Activated T-helper 2 cell treated with anti-CD3 and anti-CD28 coated beads, Interferon-gamma antibody, Interleukin-2, Interleukin-4, amounts not matched to agents 10 μg/mL and 5 μg/mL and 100 μg/mL, durations not matched to agents 14 hours and 24 hours and 36 hours (primary cell): ENCODE results near the gene ABI2. TPM values are rescaled to one million over a fixed set of nuclear protein-coding genes. Genes with fewer than 3 reads are reported as not detected.
"Not testable (repeated sequence)": the region's sequence is repeated elsewhere in the genome, so short reads cannot be mapped to it uniquely, and the experiment has no call there.

ENCODE experiments used
- DNase-seq: peaks from one replicate; pipeline ENCODE4 v3.0.0; 2021; ENCODE audit warnings: low spot score
- H3K27ac Mint-ChIP-seq: one replicate; pipeline ENCODE4 v1.8.0; 2021; ENCODE audit warnings: mixed read lengths
- H3K27me3 Mint-ChIP-seq: one replicate; pipeline ENCODE4 v1.8.0; 2021; ENCODE audit warnings: low read depth, mixed read lengths
- H3K36me3 Mint-ChIP-seq: one replicate; pipeline ENCODE4 v1.8.0; 2021; ENCODE audit warnings: low read depth, mixed read lengths
- H3K4me1 Mint-ChIP-seq: one replicate; pipeline ENCODE4 v1.8.0; 2021; ENCODE audit warnings: low read depth, mixed read lengths
- H3K4me3 Mint-ChIP-seq: one replicate; pipeline ENCODE4 v1.8.0; 2021; ENCODE audit warnings: low read depth, mild to moderate bottlenecking, moderate library complexity, mixed read lengths
- H3K9me3 Mint-ChIP-seq: one replicate; pipeline ENCODE4 v1.8.0; 2021; ENCODE audit warnings: mixed read lengths
- intact Hi-C: fragments of 100-400 bp; cut with micrococcal nuclease; formaldehyde crosslinking; loops from one replicate; pipeline ENCODE4 v1.15.1; 2023
- total RNA-seq: library from RNA; stranded (reverse); gene quantifications from 2 replicates; pipeline ENCODE4 v1.2.3, GENCODE V29; 2022

Gene ABI2
- total RNA-seq, 1 donor from 2014 or later: 36.2 TPM

DNA sequence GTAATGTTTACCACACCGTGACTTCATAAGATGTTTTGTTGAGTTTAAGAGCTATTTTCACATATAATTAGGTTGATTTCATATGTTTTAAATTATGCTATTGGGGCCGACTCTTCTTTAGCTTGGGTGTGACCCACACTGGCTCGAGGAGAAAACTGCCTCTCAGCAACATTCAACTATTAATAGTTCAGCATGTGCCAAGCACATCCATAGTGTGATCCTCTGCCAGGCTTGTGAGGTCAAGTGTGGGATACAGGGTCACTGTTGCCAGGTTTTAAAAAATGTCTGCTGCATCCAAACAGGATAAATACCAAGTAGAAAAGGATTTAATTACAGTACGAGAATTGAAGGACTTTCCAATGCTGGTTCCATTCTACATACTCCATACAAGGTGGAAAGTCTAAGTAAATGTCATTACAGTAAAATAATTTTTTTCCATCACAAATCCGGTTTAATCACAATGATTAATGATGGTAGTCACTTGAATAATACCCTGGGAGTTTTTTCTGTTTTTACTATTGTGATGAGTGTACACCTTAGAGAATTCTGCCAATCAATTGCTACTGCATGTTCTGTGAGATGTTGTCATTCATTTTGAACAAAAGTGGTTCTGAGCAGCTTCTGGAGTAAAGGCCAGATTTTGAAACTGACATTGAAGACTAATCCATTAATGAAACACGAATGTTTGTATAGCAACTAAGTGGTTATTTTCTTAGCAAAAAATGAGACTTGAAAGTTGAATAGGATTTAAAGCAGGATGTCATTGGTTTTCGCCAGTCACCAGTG, 84.5 kb downstream of the ABI2 start:
- H3K36me3 Mint-ChIP-seq: peaks cover 29% of the 10 kb centered on the region
- peaks cover 2% of the 10 kb centered on the region for H3K9me3 Mint-ChIP-seq
- no peak for DNase-seq
- H3K4me3 Mint-ChIP-seq: no peak overlapping the region
- H3K27ac Mint-ChIP-seq: no peak overlapping the region
- intact Hi-C loops: no loop called here
- no peaks in the 10 kb centered on the region for H3K27me3 Mint-ChIP-seq
- peaks cover 3% of the 10 kb centered on the region for H3K4me1 Mint-ChIP-seq

DNA sequence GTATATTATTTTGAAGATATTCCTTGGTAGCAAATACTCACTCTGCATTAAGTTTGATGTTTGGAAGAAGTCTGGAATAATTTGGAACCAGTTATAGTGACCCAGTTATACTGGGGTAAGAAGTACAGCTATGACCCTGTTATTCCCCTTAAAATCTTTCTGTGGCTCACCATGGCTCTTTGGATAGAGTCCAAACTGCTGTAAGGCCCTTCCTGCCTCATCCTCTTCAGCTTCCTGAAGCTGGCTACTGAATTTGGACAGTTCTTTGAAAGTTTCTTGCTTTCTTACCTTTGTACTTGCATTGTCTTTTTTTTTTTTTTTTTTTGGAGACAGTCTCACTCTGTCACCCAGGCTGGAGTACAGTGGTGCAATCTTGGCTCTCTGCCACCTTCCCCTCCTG, 85.6 kb downstream of the ABI2 start:
- Mint-ChIP-seq H3K4me1 (no peaks in the 10 kb centered on the region), H3K36me3 (peaks cover 38% of the 10 kb centered on the region), H3K9me3 (peaks cover 9% of the 10 kb centered on the region), H3K27ac (no peak overlapping the region), H3K4me3 (no peak overlapping the region), H3K27me3 (no peaks in the 10 kb centered on the region)
- no peak for DNase-seq
- intact Hi-C loops: no loop called here

DNA sequence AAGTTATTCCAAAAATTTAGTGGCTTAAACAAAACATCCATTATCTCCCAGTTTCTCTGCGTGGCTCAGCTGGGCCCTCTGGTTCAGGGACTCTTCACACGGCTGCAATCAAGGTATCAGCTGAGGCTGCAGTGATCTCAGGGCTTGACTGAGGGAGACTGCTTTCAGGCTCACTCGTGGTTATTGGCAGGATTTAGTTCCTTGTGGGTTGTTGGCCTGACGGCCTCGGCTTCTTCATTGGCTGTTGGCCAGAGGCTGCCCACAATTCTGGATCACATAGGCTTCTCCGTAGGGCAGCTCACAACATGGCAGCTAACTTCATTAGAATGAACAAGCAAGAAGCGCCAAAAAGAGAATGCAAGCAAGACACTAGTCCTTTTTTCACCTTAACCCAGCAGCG, 90.1 kb downstream of the ABI2 start:
- H3K36me3 Mint-ChIP-seq: peaks cover 48% of the 10 kb centered on the region
- no peaks in the 10 kb centered on the region for H3K27me3 Mint-ChIP-seq
- DNase-seq: no peak
- H3K27ac Mint-ChIP-seq: no peak overlapping the region
- intact Hi-C loops: no loop called here
- no peak overlapping the region for H3K4me3 Mint-ChIP-seq
- H3K4me1 Mint-ChIP-seq: no peaks in the 10 kb centered on the region
- peaks cover 9% of the 10 kb centered on the region for H3K9me3 Mint-ChIP-seq

GRCh38 chr2:203427061-203427460, 98.9 kb downstream of the ABI2 start:
- no peaks in the 10 kb centered on the region for H3K4me1 Mint-ChIP-seq
- no peaks in the 10 kb centered on the region for H3K9me3 Mint-ChIP-seq
- no peak overlapping the region for H3K4me3 Mint-ChIP-seq
- H3K27ac Mint-ChIP-seq: no peak overlapping the region
- peaks cover 11% of the 10 kb centered on the region for H3K36me3 Mint-ChIP-seq
- DNase-seq: no peak
- intact Hi-C loops: no loop called here
- H3K27me3 Mint-ChIP-seq: no peaks in the 10 kb centered on the region

GRCh38 chr2:203429643-203430042, 101.4 kb downstream of the ABI2 start:
- intact Hi-C loops, DNase-seq, H3K9me3 Mint-ChIP-seq, H3K4me1 Mint-ChIP-seq, H3K4me3 Mint-ChIP-seq, H3K36me3 Mint-ChIP-seq, H3K27me3 Mint-ChIP-seq, H3K27ac Mint-ChIP-seq: not testable (repeated sequence)

DNA sequence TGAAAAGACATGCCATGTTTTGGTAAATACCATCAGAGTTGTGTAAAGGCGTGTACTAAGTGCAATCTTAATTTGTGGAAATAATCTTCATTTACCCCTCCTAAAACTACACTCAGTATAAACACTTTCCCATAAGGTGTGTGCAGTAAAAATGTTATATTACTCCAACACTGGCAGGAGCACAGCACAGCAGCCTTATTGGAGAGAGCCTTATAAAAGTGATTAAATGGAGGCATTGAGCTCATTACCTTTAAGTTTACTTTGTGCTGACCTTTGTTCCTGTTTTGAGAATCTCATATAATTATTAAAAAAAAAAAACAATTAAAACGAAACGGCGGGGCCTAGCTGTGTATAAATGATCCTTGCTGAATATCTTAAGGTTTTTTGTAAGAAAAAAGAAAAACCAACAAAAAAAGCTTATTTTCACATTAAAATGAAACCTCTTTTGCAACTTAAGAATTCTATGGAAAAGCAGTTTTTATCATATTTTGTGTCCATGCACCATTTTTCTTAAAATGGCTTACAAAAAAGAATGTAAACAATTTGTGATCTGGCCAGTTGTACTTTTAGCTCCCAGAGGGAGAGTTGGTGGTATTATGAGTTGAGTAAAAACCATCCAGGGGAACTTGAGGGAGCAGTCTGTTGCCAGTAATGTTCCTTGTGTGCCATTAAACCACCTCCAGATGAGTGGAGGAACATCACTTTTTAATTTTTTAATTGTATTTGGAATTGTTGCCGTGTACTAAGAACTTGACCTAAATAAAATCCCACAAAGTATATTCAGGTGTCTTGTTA, 103.4 kb downstream of the ABI2 start:
- Mint-ChIP-seq H3K4me1 (no peaks in the 10 kb centered on the region), H3K27ac (no peak overlapping the region), H3K27me3 (no peaks in the 10 kb centered on the region), H3K4me3 (no peak overlapping the region), H3K9me3 (no peaks in the 10 kb centered on the region), H3K36me3 (peaks cover 4% of the 10 kb centered on the region)
- no peak for DNase-seq
- intact Hi-C loops: no loop called here

DNA sequence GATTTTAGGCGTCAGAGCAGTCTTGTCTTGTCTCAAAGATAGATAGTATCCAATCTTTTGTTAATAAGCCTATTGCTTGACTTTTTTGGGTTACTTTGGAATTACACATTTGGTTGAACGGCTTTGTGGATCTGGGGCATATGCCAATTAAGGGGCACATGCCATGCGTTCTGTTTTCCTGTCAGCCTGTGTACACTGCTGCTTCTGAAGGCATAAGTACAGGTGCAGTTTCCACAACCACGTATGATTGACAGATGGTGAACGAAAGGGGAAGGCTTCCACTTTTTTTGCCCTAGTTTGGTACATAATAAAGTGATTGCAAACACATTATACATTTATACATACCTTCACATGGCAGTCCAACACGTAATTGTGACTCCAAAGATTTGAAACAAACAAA, 104.6 kb downstream of the ABI2 start:
- intact Hi-C loops: no loop called here
- H3K36me3 Mint-ChIP-seq: no peaks in the 10 kb centered on the region
- no peaks in the 10 kb centered on the region for H3K9me3 Mint-ChIP-seq
- H3K4me3 Mint-ChIP-seq: no peak overlapping the region
- DNase-seq: no peak
- H3K27ac Mint-ChIP-seq: no peak overlapping the region
- no peaks in the 10 kb centered on the region for H3K4me1 Mint-ChIP-seq
- H3K27me3 Mint-ChIP-seq: no peaks in the 10 kb centered on the region

- DNase-seq: no peak
- intact Hi-C loops: no loop called here
- H3K9me3 Mint-ChIP-seq: no peaks in the 10 kb centered on the region
- H3K36me3 Mint-ChIP-seq: no peaks in the 10 kb centered on the region
- H3K27ac Mint-ChIP-seq: no peak overlapping the region
- no peaks in the 10 kb centered on the region for H3K27me3 Mint-ChIP-seq
- no peak overlapping the region for H3K4me3 Mint-ChIP-seq
- H3K4me1 Mint-ChIP-seq: no peaks in the 10 kb centered on the region
Observed at GRCh38 chr2:203436496-203436895, 108.3 kb downstream of the ABI2 start.

DNA sequence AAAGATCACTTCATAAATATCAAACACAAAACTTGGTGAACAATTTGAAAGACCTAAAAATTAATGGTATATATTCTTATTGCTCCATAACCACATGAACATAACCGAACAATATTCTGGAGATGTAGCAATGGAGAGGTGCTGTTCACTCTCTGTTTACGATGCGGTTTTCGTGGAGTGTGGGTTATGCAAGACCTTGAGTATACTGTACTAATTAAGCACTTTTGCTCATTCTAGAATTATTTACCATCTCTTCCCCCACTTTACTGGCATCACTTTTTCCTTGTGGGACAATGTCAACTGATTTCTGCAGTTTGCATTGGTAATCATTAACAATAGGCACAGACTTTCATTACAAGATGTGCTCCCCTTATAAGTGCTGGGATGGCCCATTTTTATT, 109.3 kb downstream of the ABI2 start:
- Mint-ChIP-seq H3K4me3 (no peak overlapping the region), H3K9me3 (no peaks in the 10 kb centered on the region), H3K27me3 (no peaks in the 10 kb centered on the region), H3K4me1 (peaks cover 6% of the 10 kb centered on the region), H3K27ac (no peak overlapping the region), H3K36me3 (no peaks in the 10 kb centered on the region)
- no peak for DNase-seq
- intact Hi-C loops: no loop called here

GRCh38 chr2:203438528-203438927, 110.3 kb downstream of the ABI2 start:
- Mint-ChIP-seq H3K27ac (no peak overlapping the region), H3K36me3 (no peaks in the 10 kb centered on the region), H3K9me3 (no peaks in the 10 kb centered on the region), H3K27me3 (no peaks in the 10 kb centered on the region), H3K4me3 (no peak overlapping the region), H3K4me1 (peaks cover 6% of the 10 kb centered on the region)
- no peak for DNase-seq
- intact Hi-C loops: no loop called here

GRCh38 chr2:203440671-203441070, 112.5 kb downstream of the ABI2 start:
- Mint-ChIP-seq H3K27ac (no peak overlapping the region), H3K27me3 (no peaks in the 10 kb centered on the region), H3K4me1 (peaks cover 8% of the 10 kb centered on the region), H3K36me3 (no peaks in the 10 kb centered on the region), H3K4me3 (no peak overlapping the region), H3K9me3 (no peaks in the 10 kb centered on the region)
- DNase-seq: no peak
- intact Hi-C loops: loop anchor here (10.0 kb wide), 1 partner anchor 856 kb away; no protein-coding TSS in a partner anchor

GRCh38 chr2:203441463-203441862, 113.3 kb downstream of the ABI2 start:
- no peaks in the 10 kb centered on the region for H3K36me3 Mint-ChIP-seq
- intact Hi-C loops: loop anchor here (10.0 kb wide), 1 partner anchor 857 kb away; no protein-coding TSS in a partner anchor
- no peak overlapping the region for H3K27ac Mint-ChIP-seq
- H3K4me3 Mint-ChIP-seq: no peak overlapping the region
- H3K9me3 Mint-ChIP-seq: no peaks in the 10 kb centered on the region
- DNase-seq: no peak
- no peaks in the 10 kb centered on the region for H3K27me3 Mint-ChIP-seq
- peaks cover 16% of the 10 kb centered on the region for H3K4me1 Mint-ChIP-seq

DNA sequence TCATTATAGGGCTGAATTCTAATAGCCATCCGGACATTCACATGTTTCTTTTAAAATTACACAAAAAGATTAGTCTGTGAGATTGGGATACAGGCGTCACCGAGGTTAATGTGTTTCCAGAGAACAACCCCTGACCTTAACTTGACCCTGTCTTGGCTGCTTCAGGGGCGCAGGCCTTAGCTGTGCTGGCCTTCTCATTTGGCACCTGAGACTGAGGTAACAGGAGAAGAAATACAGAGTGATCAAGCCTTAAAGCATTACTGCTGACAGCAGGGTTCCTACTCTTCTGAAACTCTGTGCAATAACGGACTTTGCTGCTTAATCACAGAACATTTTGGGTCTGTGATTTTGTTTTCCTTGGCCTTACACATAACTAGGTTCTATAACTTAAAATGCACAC, 114.3 kb downstream of the ABI2 start:
- H3K4me1 Mint-ChIP-seq: peaks cover 18% of the 10 kb centered on the region
- intact Hi-C loops: loop anchor here (10.0 kb wide), 1 partner anchor 858 kb away; no protein-coding TSS in a partner anchor
- H3K4me3 Mint-ChIP-seq: no peak overlapping the region
- no peaks in the 10 kb centered on the region for H3K36me3 Mint-ChIP-seq
- DNase-seq: no peak
- H3K27ac Mint-ChIP-seq: no peak overlapping the region
- H3K27me3 Mint-ChIP-seq: no peaks in the 10 kb centered on the region
- H3K9me3 Mint-ChIP-seq: no peaks in the 10 kb centered on the region
